Astrocyte (in vitro differentiated cells and primary cell): ENCODE data around the gene FXR2. TPM values are rescaled to one million over a fixed set of nuclear protein-coding genes. Genes with fewer than 3 reads are reported as not detected.
"Not testable (repeated sequence)": the region's sequence is repeated elsewhere in the genome, so short reads cannot be mapped to it uniquely, and the experiment has no call there.

Experiments
- DNase-seq: peaks from one replicate; pipeline ENCODE4 v3.0.0-alpha.2; 2010; ENCODE audit warnings: low read depth
- FAIRE-seq: peaks from 2 replicates; lab custom pipeline; 2011; peaks lifted over from hg19 to GRCh38; lab: Jason Lieb, UNC
- H2AFZ ChIP-seq: 2 replicates; pipeline ENCODE4 v1.6.0; 2012; ENCODE audit warnings: low read depth, low read length, inconsistent platforms
- H3K27ac ChIP-seq: 2 replicates; pipeline ENCODE4 v1.5.1; 2011; ENCODE audit warnings: low read depth, low read length, inconsistent platforms
- H3K27me3 ChIP-seq: 2 replicates; pipeline ENCODE4 v1.6.0; 2011; ENCODE audit warnings: low read length, inconsistent platforms; ENCODE audit not compliant: insufficient read depth
- H3K36me3 ChIP-seq: 2 replicates; pipeline ENCODE4 v1.5.1; 2011; ENCODE audit warnings: low read length, inconsistent platforms; ENCODE audit not compliant: insufficient read depth
- H3K4me1 ChIP-seq: 2 replicates; pipeline ENCODE4 v1.5.1; 2011; ENCODE audit warnings: low read length, inconsistent platforms; ENCODE audit not compliant: insufficient read depth
- H3K4me2 ChIP-seq: 2 replicates; pipeline ENCODE4 v1.6.0; 2012; ENCODE audit warnings: low read length, inconsistent platforms
- H3K4me3 ChIP-seq: 2 replicates; pipeline ENCODE4 v1.5.1; 2011; ENCODE audit warnings: low read depth, mild to moderate bottlenecking, low read length, inconsistent platforms; ENCODE audit not compliant: insufficient read depth
- H3K79me2 ChIP-seq: 2 replicates; pipeline ENCODE4 v1.6.0; 2012; ENCODE audit warnings: mild to moderate bottlenecking, low read length, inconsistent platforms; ENCODE audit not compliant: insufficient read depth
- H3K9ac ChIP-seq: 2 replicates; pipeline ENCODE4 v1.6.0; 2012; ENCODE audit warnings: mild to moderate bottlenecking, low read length, inconsistent platforms
- H3K9me3 ChIP-seq: 2 replicates; pipeline ENCODE4 v1.5.1; 2012; ENCODE audit warnings: low read depth, mild to moderate bottlenecking, low read length, inconsistent platforms; ENCODE audit not compliant: insufficient read depth
- H4K20me1 ChIP-seq: 2 replicates; pipeline ENCODE4 v1.6.0; 2012; ENCODE audit warnings: low read length, inconsistent platforms; ENCODE audit not compliant: insufficient read depth
- H3K27ac Mint-ChIP-seq: one replicate; pipeline ENCODE4 v1.8.0; 2021; ENCODE audit warnings: mild to moderate bottlenecking, mixed read lengths; ENCODE audit not compliant: unreplicated experiment
- H3K27me3 Mint-ChIP-seq: one replicate; pipeline ENCODE4 v1.8.0; 2021; ENCODE audit warnings: low read depth, mixed read lengths; ENCODE audit not compliant: unreplicated experiment
- H3K36me3 Mint-ChIP-seq: one replicate; pipeline ENCODE4 v1.8.0; 2021; ENCODE audit warnings: low read depth, mixed read lengths; ENCODE audit not compliant: unreplicated experiment
- H3K4me1 Mint-ChIP-seq: one replicate; pipeline ENCODE4 v1.8.0; 2021; ENCODE audit warnings: low read depth, mixed read lengths; ENCODE audit not compliant: unreplicated experiment
- H3K4me3 Mint-ChIP-seq: one replicate; pipeline ENCODE4 v1.8.0; 2021; ENCODE audit warnings: mild to moderate bottlenecking, moderate library complexity, mixed read lengths; ENCODE audit not compliant: unreplicated experiment
- H3K9me3 Mint-ChIP-seq: one replicate; pipeline ENCODE4 v1.8.0; 2021; ENCODE audit warnings: mild to moderate bottlenecking, mixed read lengths; ENCODE audit not compliant: unreplicated experiment
- CTCF ChIP-seq: IDR thresholded peaks from 2 replicates; pipeline ENCODE4 v1.5.1; 2011; ENCODE audit warnings: low read depth, mild to moderate bottlenecking, inconsistent platforms, low read length, moderate library complexity; ENCODE audit not compliant: insufficient read depth
- EZH2 ChIP-seq: IDR thresholded peaks from 2 replicates; pipeline ENCODE4 v1.6.1; 2012; ENCODE audit warnings: mild to moderate bottlenecking, low read length, inconsistent platforms; ENCODE audit not compliant: insufficient read depth
- total RNA-seq: library from RNA; stranded (reverse); gene quantifications from 2 replicates; pipeline ENCODE4 v1.2.1, GENCODE V29; 2021

The FXR2 gene
- total RNA-seq, 1 donor from 2014 or later = 60.2 TPM

GRCh38 chr17:7626956-7627249, 12.2 kb upstream of the FXR2 start:
- peak overlapping the region; percentile 92 for H3K9ac ChIP-seq

GRCh38 chr17:7626307-7626706, 11.6 kb upstream of the FXR2 start:
- H3K9me3 Mint-ChIP-seq = no peaks in the 10 kb centered on the region
- no peak overlapping the region for H3K27ac ChIP-seq
- H3K27ac Mint-ChIP-seq = peak overlapping the region; percentile 53
- H3K9me3 ChIP-seq = no peaks in the 10 kb centered on the region
- peak overlapping the region; percentile 99 for H3K4me2 ChIP-seq
- DNase-seq (no peak), FAIRE-seq (no peak)
- H3K27me3 Mint-ChIP-seq = peaks cover 4% of the 10 kb centered on the region
- H3K4me1 Mint-ChIP-seq = no peaks in the 10 kb centered on the region
- peaks cover 6% of the 10 kb centered on the region for H4K20me1 ChIP-seq
- no peaks in the 10 kb centered on the region for H3K36me3 ChIP-seq
- H3K4me3 ChIP-seq = peak overlapping the region; percentile 72
- no peak for TF ChIP-seq EZH2
- TF ChIP-seq CTCF = no peak
- H3K4me1 ChIP-seq = peaks cover 6% of the 10 kb centered on the region
- peaks cover 10% of the 10 kb centered on the region for H3K79me2 ChIP-seq
- H3K9ac ChIP-seq = no peak overlapping the region
- H3K27me3 ChIP-seq = no peaks in the 10 kb centered on the region
- H2AFZ ChIP-seq = no peak overlapping the region
- H3K36me3 Mint-ChIP-seq = peaks cover 4% of the 10 kb centered on the region
- H3K4me3 Mint-ChIP-seq = peak overlapping the region; percentile 89

More at GRCh38 chr17:7626956-7627249, 12.2 kb upstream of the FXR2 start:
- Histone ChIP-seq H3K4me1 (peaks cover 6% of the 10 kb centered on the region), H2AFZ (peak overlapping the region; percentile 74), H3K36me3 (no peaks in the 10 kb centered on the region), H3K27ac (peak overlapping the region; percentile 14), H3K9me3 (no peaks in the 10 kb centered on the region), H3K4me3 (peak overlapping the region; percentile 72), H3K4me2 (peak overlapping the region; percentile 99), H3K27me3 (no peaks in the 10 kb centered on the region), H3K79me2 (peaks cover 10% of the 10 kb centered on the region), H4K20me1 (peaks cover 6% of the 10 kb centered on the region)
- no peak for TF ChIP-seq EZH2
- Mint-ChIP-seq H3K36me3 (peaks cover 4% of the 10 kb centered on the region), H3K27ac (peak overlapping the region; percentile 87), H3K27me3 (peaks cover 7% of the 10 kb centered on the region), H3K4me1 (no peaks in the 10 kb centered on the region), H3K4me3 (peak overlapping the region; percentile 89), H3K9me3 (no peaks in the 10 kb centered on the region)
- DNase-seq (no peak), FAIRE-seq (no peak)

- H4K20me1 ChIP-seq, H2AFZ ChIP-seq, H3K9me3 Mint-ChIP-seq, H3K36me3 ChIP-seq, H3K27ac Mint-ChIP-seq, H3K4me1 ChIP-seq, H3K4me1 Mint-ChIP-seq, H3K9me3 ChIP-seq, H3K4me3 ChIP-seq, H3K4me2 ChIP-seq, H3K36me3 Mint-ChIP-seq, H3K27me3 ChIP-seq, H3K9ac ChIP-seq, H3K27me3 Mint-ChIP-seq, H3K27ac ChIP-seq, DNase-seq, FAIRE-seq: not testable (repeated sequence)
- H3K4me3 Mint-ChIP-seq = peak overlapping the region; percentile 54
- H3K79me2 ChIP-seq = peaks cover 10% of the 10 kb centered on the region
Observed at GRCh38 chr17:7625749-7626148, 11.1 kb upstream of the FXR2 start.
